Measurements from ENCODE around the gene MTNR1B.

The MTNR1B gene

DNA sequence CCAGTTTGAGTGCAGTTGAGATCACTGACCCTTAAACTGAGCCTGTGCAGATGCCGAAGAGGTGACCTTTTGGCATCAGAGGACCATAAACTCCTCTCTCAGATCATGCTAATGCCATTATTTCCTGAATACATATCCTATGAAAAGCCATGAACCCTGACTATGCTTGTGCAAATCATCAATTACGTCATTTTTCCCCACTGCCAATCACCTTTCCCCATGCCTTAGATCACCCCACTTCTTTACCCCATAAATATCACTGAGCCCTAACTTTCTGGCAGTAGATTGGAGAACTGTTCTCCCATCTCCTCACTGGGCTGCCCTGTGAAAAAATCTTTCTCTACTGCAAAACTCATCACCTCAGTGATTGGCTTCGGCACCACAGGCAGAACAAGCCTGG, 32.9 kb downstream of the MTNR1B start:
- POLR2A ChIA-PET, result no interaction called here
- TF ChIP-seq, protein P1, sequence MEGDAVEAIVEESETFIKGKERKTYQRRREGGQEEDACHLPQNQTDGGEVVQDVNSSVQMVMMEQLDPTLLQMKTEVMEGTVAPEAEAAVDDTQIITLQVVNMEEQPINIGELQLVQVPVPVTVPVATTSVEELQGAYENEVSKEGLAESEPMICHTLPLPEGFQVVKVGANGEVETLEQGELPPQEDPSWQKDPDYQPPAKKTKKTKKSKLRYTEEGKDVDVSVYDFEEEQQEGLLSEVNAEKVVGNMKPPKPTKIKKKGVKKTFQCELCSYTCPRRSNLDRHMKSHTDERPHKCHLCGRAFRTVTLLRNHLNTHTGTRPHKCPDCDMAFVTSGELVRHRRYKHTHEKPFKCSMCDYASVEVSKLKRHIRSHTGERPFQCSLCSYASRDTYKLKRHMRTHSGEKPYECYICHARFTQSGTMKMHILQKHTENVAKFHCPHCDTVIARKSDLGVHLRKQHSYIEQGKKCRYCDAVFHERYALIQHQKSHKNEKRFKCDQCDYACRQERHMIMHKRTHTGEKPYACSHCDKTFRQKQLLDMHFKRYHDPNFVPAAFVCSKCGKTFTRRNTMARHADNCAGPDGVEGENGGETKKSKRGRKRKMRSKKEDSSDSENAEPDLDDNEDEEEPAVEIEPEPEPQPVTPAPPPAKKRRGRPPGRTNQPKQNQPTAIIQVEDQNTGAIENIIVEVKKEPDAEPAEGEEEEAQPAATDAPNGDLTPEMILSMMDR (IDR thresholded peaks at IDR 0.05; ENCODE audit: control extremely low read depth, extremely low read depth, low read depth, missing control alignments), result no peak
- CTCF ChIA-PET, result no interaction called here
- no peak for DNase-seq (ENCODE audit: extremely low spot score)

DNA sequence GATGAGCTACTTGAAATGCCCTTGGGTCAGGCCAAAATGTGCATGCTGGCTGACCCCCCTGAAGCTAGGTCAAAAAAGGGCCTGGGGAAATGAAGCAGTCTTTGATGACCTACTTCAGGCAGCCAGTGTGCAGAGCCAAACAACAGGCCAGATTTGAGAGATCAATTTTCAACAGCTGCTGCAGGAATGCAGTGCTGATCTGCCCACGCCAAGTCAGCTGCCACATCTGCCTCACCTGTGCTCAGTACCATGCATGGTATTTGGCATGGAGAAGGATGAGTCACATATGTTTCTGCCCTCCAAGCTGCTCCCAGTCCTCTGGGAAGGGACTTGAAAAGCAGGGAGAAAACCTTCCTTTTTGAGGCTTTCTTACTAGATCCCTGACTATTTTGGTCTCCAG, 35.8 kb downstream of the MTNR1B start:
- DNase-seq (ENCODE audit: extremely low spot score), result no peak
- ChIA-PET CTCF (no interaction called here), POLR2A (no interaction called here)
- TF ChIP-seq, protein P1 (IDR thresholded peaks at IDR 0.05; ENCODE audit: control extremely low read depth, extremely low read depth, low read depth, missing control alignments), result no peak

DNA sequence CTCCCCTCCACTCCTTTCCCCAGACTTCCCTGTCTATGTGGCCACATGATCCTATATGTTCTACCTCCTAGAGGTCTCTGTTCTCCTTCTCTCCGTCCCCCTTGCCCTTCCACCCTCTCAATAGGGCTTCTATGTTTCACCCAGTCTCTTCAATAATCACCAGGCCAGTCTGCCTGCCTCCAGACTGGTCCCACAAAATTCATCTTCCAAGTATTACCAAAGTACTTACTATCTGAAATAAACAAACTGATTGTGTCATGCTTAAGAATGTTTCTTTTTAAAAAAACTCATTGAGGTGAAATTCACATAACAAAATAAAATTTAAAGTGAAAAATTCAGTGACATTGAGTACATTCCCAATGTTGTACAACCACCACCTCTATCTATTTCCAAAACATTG, 44.2 kb downstream of the MTNR1B start:
- CTCF ChIA-PET, result no interaction called here
- no peak for DNase-seq (ENCODE audit: extremely low spot score)
- TF ChIP-seq, protein P1 (IDR thresholded peaks at IDR 0.05; ENCODE audit: control extremely low read depth, extremely low read depth, low read depth, missing control alignments), result no peak
- POLR2A ChIA-PET, result no interaction called here

DNA sequence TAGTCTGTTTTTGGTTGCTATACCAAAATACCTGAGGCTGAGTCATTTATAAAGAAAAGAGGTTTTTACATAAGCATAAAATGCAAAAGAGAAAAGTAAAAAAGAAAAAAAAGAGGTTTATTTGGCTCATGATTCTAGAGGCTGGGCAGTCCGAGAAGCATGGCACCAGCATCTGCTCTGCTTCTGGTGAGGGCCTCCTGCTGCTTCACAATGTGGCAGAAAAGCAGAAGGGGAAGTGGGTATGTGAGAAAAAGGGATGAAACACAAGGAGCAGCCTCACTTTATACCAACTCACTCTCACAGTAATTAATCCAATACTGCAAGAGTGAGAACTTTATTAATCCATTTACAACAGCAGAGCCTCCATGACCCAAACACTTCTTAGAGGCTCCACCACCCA, 47.1 kb downstream of the MTNR1B start:
- no peak for DNase-seq (ENCODE audit: extremely low spot score)
- TF ChIP-seq, protein P1 (IDR thresholded peaks at IDR 0.05; ENCODE audit: control extremely low read depth, extremely low read depth, low read depth, missing control alignments), result no peak
- POLR2A ChIA-PET, result no interaction called here
- CTCF ChIA-PET, result no interaction called here

DNA sequence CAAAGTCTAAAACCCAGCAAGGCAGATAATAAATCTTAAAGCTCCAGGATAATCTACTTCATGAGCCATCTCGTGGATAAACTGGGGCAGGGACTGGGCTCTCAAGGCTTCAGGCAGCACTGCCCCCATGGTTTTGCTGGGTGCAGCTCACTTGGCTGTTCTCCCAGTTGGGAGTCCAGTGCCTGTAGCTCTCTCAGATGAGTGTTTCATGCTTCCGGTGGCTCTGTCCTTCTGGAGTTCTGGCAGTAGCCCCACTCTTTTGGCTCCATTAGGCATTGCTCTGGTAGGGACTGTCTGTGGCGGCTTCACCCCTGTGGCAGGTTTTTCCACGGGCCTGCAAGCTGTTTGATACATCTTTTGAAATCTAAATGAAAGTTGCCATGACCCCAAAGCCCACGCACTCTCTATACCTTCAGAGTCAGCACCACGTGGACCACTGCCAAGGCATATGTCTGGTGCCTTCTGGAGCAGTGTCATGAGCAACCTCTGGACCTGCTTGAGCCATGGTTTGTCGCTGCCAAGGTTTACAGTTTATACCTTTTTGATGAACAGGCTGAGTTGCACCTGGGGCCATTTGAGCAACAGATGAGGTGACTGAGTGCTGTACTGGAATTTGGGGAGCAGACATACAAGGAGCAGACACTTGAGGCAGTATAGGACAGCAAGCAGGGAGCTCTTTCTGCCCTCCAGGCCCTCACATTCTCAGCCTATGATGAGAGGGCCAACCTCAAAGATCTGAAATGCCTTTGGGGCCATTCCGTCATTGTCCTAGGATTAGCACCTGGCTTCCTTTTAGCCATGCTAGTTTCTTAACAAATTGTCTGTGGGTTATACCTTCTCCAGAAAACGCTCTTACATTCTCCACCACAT, 48.6 kb downstream of the MTNR1B start:
- TF ChIP-seq, protein P1 (IDR thresholded peaks at IDR 0.05; ENCODE audit: control extremely low read depth, extremely low read depth, low read depth, missing control alignments), result no peak
- POLR2A ChIA-PET, result no interaction called here
- no peak for DNase-seq (ENCODE audit: extremely low spot score)
- CTCF ChIA-PET, result no interaction called here

DNA sequence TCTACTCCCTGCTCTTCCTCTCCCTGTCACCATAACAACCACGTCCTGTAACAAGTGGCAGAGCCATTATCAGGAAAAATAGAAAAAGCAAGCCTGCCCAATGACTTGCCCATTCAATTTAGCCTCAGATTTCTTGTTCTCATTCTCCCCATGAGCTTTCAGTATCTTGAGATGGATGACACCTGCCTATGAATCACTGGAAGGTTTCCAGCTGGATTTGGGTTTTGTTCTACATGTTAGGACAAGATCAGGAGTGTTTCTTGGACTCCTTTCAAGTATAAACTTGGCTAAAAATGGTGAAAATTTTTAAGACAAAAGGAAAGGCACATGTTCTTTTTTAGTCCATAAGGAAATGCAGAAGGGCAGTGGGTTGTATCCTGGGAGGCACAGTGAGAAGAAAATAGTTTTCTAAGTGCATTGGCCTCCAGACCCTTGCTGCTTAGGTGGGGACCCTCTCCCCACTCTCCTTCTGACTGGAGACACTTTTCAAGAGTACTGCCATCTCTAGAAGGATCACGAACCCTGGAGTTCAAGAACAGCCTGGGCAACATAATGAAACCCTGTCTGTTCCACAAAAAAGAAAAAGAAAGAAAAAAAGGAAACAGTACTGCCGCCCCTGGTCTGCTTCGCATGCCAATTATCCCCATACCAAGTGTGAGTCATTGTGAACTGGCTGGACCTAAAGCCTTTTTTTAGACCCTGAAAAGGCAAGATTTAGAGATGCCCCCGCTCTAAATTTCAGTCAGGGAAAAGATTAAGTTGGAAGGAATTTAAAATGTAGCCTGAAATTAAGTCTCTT, 51.0 kb downstream of the MTNR1B start:
- ChIA-PET POLR2A (no interaction called here), CTCF (interaction anchor here (0.7 kb wide), 1 partner anchor 33 kb away, joined by 3 read pairs; no protein-coding TSS in a partner anchor)
- no peak for DNase-seq (ENCODE audit: extremely low spot score)
- TF ChIP-seq, protein P1 (IDR thresholded peaks at IDR 0.05; ENCODE audit: control extremely low read depth, extremely low read depth, low read depth, missing control alignments), result no peak
